ENCODE measurements around the gene TGFB1.

TGFB1 gene

DNA sequence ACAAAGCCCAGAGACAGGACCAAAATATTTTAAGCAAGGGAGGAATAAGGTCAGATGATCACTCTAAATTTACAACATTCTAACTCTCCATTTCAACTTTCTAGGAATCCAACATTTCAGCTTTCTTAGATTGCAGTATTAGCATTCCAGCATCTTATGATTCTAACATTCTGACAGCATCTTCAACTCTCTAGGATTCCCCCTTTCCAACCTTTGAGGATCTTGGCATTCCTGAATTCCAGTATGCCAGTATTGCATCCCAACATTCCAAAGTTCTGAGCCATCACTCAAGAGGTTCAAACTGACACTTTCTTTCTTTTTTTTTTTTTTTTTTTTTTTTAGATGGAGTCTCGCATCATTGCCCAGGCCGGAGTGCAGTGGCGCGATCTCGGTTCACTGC is 13.8 kb downstream of the TGFB1 start:
- DNase-seq = no peak

DNA sequence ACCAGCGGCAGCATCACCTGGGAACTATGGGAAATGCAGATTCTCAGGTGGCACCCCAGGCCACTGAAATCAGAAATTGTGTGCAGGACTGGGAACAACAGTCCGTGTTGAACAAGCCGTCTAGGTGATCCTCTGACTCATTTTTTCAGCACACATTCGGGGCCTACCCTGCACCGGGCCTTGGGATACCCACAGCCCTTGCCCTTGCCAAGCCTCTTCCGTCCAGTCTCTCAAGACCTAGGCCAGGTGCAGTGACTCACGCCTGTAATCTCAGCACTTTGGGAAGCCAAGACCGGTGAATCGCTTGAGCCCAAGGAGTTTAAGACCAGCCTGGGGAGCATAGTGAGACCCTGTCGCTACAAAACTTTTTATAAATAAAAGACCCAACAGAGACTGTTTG is 18.3 kb downstream of the TGFB1 start:
- DNase-seq = no peak

DNA sequence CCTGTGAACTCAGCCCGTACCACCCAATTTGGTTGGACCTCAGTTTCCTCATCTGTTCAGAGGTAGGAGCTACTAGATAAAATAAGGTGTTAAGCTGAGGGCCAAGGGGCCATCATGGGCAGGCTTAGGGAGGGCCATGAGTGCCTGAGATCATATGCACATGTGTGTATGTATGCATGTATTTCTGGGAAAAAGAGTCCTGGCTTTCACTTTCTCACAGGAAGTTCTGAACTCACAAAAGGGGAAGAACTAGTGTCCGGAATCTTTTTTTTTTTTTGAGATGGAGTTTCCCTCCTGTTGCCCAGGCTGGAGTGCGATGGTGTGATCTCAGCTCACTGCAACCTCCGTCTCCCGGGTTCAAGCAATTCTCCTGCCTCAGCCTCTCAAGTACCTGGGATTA is 18.9 kb downstream of the TGFB1 start:
- DNase-seq = no peak

DNA sequence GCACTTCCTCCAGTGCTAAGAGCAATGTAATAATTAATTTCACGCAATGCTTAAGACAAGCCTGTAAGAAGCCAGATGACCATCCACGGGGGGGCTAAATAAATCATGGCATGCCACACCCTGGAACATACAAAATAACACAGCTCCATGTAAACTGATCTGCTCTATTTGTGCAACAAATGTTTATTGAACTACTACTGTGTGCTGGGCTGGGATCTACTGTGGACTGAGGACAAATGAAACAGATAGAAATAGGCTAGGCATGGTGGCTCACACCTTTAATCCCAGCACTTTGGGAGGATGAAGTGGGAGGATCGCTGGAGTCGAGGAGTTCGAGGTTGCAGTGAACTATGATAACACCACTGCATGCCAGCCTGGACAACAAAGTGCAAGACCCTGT is 21.3 kb downstream of the TGFB1 start:
- DNase-seq = no peak

DNA sequence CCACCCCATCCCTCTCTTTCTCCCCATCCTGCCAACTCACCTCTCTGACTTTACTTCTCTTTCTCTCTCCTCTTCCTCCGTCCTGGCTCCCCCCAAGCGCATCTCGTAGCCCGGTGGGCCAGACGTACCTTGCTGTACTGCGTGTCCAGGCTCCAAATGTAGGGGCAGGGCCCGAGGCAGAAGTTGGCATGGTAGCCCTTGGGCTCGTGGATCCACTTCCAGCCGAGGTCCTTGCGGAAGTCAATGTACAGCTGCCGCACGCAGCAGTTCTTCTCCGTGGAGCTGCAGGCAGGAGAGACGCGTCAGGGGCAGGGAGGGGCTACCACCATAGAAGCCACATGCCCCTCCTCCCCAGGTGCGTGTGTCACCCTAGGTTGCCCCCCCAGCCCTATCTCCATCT is 21.7 kb downstream of the TGFB1 start:
- no peak for DNase-seq

DNA sequence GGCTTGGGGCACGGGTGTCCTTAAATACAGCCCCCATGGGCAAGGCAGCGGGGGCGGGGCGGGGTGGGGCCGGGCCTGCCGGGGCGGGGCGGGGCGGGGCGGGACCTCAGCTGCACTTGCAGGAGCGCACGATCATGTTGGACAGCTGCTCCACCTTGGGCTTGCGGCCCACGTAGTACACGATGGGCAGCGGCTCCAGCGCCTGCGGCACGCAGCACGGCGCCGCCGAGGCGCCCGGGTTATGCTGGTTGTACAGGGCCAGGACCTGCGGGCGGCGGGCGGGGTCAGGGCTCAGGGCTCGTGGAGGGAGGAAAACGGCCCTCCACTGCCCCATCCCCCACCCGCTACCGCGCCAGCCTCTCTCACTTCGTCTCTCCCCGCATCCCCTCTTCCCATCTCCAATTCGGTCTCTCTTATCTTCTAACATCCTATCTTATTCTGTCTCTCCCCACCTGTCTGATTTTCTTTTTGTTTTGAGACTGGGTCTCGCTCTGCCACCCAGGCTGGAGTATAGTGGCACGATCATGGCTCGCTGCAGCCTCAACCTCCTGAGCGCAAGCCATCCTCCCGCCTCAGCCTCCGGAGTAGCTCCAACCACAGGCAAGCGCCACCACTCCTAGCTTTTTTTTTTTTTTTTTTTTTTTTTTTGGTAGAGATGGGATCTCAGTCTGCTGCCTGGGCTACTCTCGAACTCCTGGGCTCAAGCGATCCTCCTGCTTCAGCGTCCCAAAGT is 22.6 kb downstream of the TGFB1 start:
- no peak for DNase-seq

DNA sequence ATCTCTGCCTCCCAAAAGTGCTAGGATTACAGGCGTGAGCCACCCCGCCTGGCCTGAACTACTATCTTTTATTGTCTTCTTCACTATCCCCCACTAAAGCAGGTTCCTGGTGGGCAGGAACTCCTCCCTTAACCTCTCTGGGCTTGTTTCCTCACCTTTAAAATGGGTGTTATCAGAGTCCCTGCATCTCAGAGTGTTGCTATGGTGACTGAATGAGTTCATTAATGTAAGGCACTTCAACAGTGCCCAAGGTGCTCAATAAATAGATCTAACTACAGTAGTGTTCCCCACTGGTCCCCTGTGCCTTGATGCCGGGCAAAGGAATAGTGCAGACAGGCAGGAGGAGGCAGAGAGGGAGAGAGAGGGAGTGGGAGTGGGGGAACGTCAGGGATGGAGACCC is 23.2 kb downstream of the TGFB1 start:
- no peak for DNase-seq

DNA sequence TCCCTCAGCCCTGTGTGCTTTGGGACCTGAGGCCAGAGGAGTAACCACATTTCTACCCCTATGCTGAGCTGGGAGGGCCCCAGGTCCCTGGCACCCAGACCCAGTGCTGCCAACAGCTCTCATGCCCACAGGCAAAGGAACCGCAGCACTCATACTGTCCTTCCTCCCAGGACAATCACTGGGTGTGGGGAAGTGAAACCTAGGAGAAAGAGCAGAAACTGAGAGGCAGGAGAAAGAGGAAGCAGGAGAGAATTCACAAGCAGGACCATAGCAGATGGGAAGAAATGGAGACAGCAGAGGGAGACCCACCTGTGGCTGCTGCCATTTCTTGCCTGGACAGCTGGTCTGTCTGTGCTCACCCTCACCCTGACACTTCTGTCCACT is 24.9 kb downstream of the TGFB1 start:
- DNase-seq = no peak

DNA sequence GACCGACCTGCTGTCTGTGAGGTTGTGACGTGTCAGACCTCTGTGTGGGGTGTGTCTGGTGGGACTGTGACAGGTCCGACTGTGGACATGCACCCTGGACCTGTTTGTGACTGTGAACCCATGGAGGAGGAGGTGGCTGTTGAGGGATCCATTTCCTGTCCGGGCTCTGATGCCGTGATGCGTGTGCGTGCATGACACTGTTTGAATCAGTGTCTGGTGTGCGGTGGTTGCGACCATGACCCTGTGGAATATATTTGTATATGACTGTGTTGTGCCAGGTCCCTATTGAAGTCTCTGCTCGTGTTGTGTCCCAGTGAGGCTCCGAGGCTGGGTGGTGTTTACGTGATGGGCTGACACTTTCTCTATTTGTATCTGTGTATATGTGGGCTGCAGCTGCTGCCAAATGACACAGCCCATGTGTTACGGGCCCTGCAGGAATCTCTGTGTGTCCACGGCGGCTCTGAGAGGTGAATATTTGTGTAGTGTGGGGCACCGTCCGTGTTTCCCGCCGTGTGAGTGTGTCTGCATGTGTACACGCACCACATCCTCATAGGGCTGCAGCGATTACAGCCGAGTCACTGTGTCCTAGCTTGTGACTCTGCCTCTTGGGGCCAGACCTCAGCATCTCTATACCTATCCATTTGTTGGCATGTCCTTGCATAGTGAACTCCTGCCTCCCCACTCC is 25.4 kb downstream of the TGFB1 start:
- DNase-seq = no peak

DNA sequence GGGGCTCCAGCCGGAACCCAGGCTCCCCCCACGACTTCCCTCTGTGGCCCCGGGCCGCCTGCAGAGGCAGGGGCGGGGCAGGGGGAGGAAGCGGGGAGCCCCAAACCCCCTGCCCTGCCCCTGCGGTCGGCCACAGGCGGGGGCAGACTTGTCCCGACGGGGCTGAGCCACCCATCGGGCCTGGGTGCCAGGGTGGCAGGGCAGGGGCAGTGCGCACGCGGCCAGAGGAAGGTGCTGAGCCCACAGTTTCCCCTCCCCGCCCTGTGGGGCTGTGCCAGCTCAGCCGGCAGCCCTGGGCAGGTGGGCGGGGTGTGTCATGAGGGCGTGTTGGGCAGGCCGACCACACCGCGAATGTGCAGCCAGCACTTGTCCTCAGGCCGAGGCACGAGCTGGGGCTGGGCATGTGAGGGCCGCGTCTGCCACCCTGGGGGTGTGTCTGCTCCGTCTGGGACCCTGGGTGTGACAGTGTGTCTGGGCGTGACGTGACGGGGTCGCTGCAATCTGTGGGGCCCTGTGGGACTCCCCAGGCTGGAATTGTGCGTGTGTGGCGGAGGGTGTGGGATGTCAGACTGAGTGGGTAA is 26.1 kb downstream of the TGFB1 start:
- DNase-seq = no peak

DNA sequence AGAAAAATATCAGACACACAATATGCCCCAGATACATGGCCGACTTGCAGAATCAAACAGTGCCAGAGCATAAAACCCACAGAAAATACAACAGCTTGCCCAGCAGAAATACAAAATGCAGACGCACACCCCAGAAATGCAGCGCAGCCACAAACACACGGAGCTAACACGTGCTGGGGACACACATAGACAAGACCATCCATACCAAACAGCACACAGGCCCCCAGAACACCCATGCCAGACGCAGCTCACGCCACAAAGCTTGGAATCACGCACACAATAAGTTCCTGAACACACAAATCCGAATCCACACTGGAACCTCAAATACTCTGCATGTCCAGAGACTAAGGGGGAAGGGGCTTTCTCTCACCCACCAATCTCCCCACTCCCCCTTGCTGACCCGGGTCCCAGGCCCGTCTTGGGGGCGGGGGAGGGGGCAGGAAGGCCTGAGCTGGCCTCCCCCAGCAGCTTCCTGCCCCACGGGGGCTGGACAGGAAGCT is 26.6 kb downstream of the TGFB1 start:
- DNase-seq = no peak

DNA sequence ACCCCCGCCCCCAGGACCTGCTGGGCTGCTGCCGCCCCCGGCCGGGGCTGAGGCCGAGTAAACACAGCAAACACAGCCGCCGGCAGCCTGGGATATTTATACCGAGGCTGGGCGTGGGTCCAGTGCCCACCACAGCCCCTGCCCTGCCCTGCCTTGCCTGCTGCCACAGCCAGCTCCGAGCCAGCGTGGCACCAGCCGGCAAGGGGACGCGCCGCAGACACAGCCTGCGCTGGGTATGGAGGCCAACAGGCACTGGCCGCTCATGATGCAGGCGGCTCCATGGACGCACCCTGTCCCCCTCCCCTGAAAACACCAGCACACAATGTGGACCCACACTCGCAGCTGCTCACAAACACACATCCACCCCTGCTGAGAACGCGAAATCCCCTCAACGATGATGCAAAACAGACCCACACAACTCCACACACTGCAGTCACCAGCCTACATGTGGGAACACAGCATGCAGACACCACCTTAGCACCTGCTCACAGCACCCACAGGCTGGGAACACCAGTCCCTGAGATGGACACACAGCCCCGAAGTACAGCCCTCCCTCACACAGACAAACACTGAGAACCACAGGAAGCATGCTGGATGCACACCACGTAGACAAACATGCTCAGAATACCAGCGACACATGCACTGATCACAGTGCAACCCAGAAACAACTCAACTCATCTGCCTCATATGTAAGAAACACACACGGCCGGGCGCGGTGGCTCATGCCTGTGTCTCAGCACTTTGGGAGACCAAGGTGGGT is 27.6 kb downstream of the TGFB1 start:
- DNase-seq = no peak

DNA sequence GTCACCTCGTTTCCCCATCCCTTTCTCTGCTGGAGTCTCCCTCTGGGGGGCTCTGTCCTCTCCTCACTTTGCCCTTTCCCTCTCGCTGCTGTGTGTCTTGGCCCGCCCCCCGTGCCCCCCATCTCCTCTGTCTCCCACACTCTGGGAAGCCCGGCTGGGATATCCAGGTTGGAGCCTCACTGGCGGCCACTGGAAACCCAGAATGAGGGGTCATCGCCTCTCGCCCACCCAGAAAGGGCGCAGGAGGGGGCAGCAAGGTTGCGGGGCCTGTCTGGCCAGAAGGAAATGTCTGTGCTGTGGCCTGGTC is 28.1 kb downstream of the TGFB1 start:
- no peak for DNase-seq

DNA sequence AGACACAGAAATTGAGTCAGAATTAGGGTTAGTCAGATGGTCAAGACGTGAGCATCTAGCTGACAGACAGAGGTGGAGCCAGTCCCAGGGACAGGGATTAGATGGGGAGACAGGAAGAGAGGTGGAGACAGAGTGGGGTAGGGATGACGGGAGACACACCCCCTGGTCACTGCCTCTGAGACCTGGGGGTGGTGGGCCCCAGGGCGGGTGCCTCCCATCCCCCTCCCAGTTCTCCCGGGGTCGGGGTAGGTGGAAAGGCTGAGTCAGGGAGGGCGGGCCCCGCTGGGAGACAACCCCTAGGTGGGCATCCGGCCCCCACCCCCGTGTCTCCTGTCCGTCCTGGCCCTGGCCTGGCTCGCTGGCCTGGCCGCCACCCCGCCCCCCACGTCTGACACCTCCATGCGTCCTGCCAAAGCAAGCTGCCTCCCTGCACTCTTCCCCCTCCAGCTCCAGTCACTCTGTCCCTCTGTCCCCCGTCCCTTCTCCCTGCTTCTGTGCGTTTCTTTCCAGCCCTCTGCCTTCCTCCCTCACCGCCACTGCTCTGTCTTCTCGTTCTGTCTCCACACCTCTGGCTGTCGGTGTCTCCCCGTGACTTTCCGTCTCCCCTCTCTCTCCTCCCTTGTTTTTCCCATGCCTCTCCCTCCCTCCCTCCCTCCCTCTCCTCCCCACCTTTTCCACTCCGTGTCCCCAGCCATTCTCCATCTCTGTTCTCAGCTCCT is 28.6 kb downstream of the TGFB1 start:
- no peak for DNase-seq

DNA sequence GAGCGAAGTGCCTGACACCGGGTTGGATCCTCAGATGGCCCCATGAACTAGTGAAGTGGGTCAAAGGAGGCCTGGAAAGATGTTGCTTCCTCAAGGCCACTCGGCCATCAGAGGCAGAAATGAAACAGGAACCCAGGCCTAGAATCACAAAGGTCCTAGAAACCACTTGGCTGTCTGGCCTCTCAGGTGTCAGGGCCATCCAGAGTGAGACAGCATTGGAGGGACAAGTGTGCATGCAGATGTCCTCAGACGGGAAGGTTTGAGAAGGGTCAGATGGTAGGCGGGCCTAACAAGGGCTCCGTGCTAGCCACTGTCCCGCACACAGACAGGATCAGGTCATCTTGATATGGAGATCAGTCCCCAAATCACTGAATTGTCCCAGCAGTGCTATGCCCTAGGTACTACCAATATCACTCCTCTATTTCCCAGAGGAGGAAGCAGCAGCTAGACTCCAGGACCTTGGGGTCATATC is 29.5 kb downstream of the TGFB1 start:
- DNase-seq = no peak

DNA sequence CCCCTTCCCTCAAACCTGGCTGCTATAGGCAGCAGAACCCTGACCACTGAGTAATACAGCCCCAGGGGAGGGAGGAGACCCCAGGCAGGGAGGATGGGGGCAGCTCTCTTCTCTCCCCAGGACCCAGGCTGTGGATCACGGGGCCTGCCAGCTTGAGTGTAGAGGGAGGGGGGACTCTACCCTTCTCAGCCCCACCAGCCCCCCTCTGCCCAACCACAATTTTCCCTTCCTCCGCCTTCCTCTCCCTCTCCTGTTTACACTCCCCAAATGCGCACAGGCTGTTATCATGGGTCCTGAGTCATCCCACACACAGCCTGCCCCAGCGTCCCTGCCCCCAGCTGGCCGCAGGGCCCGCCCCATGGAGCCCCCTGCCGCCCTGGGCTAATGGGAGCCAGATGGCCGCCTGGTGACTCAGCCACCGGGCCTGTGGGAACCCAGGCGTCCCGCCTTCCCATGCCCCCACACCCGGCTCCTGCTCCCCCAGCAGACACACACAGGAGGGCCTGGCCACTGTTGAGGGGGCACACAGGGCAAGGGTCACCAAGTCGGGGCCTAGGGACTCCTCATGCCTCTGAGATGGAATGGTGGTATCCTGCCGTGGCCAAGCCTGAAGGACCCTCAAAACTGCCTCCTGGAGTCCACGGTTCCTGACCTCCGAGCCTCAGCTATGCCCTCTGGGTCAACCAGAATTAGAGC is 30.1 kb downstream of the TGFB1 start:
- no peak for DNase-seq

DNA sequence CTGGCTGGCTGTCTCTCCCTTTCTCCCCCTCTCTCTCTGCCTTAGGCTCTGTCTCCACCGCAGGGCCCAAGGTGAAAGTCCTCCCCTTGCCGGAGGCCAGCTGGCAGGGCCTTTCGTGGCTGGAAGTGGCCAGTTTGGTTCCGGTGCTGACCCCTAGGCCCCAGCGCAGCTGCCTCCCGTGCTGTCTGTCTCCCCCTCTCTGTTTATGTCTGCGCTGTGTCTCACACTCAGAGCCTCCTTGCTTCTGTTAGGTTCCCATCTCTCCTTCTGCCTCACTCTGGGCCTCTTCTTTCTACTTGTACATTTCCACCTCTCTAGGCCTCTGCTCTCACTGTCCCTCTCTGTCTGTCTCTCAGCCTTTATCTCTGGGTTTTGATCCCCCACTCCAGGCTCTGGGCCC is 30.7 kb downstream of the TGFB1 start:
- DNase-seq = no peak

DNA sequence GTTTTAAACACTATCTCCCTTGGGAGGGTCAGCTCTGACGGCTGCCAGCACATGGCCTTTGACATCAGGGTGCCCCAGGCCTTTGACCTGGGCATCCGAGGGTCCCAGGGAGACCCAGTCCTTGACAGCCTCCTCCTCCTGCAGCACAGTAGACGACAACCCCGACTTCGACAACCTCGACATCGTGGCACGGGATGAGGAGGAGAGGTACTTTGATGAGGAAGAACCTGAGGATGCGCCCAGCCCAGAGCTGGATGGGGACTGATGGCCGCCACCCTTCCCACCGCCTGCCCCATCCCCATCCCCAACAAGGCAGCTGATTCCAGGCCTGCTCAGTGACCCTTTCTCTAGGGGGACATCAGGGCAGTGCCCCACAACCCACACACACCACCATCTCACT is 31.3 kb downstream of the TGFB1 start:
- DNase-seq = no peak

DNA sequence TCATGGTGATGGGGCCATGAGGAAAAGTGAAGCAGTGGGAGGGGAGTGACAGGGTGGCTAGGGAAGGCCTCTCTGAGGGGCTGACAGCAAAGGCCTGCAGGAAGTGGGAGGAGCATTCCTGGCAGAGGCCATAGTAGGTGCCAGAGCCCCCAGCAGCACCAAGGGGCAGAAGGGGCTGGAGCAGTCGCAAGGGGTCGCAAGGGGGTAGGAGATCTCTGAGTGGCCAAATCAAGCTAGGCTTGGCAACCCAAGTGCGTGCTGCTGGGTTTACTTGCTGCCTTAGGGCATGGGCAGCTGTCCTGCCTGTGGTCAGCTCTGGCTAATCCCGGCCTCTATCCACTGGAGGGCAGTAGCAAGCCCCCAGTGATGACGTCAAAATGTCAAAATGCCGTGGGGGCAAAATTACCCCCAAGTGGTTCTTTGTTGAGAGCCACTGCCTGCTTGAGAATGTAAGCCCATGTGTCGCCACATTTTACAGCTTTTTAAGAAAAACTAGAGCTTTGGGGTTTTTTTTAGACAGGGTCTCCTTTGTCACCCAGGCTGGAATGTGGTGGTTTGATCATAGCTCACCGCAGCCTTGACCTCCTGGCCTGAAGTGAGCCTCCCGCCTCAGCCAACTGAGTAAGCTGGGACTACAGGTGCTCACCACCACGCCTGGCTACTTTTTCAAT is 32.0 kb downstream of the TGFB1 start:
- DNase-seq = no peak

DNA sequence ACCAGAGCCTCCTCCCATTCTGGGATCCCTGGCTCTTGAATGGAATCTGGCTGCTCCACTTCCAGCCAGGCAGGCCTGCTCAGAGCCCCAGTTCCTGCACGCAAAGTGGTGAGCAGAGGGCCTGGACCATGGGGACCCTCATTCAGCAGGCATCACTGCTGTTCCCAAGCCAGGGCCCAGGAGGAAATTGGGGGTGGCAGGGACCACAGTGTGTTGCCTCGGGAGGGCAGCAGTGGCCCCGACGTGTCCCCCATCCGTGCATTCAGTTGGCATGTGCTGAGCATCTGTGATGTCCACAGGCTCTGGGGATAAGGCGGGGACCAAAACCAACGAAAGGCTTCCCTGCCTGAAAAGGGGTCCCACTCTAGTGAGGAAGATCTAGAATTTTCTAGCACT is 32.5 kb downstream of the TGFB1 start:
- no peak for DNase-seq

DNA sequence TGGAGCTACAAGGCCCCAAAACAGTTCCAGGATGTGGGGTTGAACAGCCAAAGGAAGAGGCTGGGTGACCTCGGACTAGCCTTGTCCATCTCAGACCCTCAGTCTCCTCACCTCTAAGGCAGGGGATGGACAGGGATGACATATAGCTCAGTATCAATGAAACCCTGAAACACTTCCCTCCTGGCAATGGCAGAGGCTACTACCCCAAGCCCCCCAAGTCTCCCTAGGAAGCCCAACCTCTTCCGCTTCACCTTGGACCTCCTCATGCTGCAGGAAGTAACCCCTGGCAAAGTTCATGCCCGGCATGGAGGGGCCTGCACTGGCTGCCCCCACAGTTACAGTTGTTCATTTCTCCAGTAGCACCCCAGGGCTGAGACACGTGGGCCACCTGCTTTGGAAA is 33.2 kb downstream of the TGFB1 start:
- DNase-seq = no peak

DNA sequence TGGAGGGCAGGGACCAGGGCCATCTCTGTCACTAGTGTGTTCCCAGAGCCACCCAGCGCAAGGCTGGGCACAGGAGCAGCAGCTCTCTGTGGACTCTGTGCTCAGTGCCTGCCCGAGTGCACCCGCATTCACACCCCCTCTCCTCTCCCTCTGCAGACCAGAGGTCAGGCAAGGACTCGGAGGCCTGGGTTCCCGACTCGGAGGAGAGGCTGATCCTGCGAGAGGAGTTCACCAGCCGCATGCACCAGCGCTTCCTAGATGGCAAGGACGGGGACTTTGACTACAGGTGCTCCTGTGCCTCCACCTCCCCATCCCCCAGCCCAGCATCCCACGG is 33.6 kb downstream of the TGFB1 start:
- DNase-seq = no peak
